ENCODE results near the gene USP1.

DNA sequence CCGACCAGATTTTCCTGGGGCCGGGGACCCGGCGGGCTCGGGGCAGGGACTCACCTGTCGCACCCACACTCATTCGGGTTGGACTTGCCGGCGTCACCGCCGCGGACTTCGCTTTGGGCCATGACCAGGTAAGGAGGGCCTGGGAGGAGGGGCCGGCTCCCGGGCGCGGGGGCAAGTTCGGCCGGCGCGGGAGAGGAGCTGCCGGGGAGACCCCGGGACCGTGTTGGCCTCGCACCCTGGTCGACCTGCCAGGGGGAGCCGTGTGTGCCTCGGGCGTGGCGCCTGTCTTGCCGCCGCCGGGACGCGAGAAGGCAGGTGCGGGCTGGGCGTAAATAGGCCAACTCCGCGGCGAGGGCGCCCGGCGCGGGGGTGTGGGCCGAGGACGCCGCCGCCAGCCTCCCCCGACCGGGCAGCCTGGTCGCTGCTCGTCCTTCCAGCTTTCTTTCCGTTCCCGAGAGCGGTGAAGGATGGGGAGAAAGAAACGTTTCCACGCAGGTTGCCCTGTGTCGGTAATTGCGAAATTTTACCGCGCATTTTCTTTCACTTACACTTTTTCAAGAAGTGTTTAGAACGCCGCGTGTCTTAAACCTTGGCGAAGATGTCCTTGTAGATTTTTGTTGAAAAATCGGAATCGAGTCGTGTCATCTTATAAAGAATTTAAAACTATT, 558 bp downstream of the USP1 start:
- TF ChIP-seq, protein P1, sequence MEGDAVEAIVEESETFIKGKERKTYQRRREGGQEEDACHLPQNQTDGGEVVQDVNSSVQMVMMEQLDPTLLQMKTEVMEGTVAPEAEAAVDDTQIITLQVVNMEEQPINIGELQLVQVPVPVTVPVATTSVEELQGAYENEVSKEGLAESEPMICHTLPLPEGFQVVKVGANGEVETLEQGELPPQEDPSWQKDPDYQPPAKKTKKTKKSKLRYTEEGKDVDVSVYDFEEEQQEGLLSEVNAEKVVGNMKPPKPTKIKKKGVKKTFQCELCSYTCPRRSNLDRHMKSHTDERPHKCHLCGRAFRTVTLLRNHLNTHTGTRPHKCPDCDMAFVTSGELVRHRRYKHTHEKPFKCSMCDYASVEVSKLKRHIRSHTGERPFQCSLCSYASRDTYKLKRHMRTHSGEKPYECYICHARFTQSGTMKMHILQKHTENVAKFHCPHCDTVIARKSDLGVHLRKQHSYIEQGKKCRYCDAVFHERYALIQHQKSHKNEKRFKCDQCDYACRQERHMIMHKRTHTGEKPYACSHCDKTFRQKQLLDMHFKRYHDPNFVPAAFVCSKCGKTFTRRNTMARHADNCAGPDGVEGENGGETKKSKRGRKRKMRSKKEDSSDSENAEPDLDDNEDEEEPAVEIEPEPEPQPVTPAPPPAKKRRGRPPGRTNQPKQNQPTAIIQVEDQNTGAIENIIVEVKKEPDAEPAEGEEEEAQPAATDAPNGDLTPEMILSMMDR (IDR thresholded peaks at IDR 0.05) = no peak
- TF ChIP-seq, protein P2, sequence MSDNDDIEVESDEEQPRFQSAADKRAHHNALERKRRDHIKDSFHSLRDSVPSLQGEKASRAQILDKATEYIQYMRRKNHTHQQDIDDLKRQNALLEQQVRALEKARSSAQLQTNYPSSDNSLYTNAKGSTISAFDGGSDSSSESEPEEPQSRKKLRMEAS (IDR thresholded peaks at IDR 0.05) = no peak
- TF ChIP-seq KDM1A (IDR thresholded peaks at IDR 0.05; ENCODE audit: low read depth) (no peak), ESRRA (IDR thresholded peaks at IDR 0.05; ENCODE audit: borderline replicate concordance, low read length) (no peak), RFX5 (IDR thresholded peaks at IDR 0.05) (no peak), CEBPB (IDR thresholded peaks at IDR 0.05) (peak; percentile 44 to 64), POLR2A (IDR thresholded peaks at IDR 0.05; ENCODE audit: low read length) (no peak), KDM5A (IDR thresholded peaks at IDR 0.05) (0 out of 2 replicates have a peak, but pooled peaks have one; percentile 4), POLR2AphosphoS2 (conservative IDR thresholded peaks at IDR 0.05; ENCODE audit: low read length) (no peak), EP300 (IDR thresholded peaks at IDR 0.05) (no peak), RARB (CRISPR knock-in tag; IDR thresholded peaks at IDR 0.05) (no peak)
- TF ChIP-seq, protein P3, sequence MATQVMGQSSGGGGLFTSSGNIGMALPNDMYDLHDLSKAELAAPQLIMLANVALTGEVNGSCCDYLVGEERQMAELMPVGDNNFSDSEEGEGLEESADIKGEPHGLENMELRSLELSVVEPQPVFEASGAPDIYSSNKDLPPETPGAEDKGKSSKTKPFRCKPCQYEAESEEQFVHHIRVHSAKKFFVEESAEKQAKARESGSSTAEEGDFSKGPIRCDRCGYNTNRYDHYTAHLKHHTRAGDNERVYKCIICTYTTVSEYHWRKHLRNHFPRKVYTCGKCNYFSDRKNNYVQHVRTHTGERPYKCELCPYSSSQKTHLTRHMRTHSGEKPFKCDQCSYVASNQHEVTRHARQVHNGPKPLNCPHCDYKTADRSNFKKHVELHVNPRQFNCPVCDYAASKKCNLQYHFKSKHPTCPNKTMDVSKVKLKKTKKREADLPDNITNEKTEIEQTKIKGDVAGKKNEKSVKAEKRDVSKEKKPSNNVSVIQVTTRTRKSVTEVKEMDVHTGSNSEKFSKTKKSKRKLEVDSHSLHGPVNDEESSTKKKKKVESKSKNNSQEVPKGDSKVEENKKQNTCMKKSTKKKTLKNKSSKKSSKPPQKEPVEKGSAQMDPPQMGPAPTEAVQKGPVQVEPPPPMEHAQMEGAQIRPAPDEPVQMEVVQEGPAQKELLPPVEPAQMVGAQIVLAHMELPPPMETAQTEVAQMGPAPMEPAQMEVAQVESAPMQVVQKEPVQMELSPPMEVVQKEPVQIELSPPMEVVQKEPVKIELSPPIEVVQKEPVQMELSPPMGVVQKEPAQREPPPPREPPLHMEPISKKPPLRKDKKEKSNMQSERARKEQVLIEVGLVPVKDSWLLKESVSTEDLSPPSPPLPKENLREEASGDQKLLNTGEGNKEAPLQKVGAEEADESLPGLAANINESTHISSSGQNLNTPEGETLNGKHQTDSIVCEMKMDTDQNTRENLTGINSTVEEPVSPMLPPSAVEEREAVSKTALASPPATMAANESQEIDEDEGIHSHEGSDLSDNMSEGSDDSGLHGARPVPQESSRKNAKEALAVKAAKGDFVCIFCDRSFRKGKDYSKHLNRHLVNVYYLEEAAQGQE (IDR thresholded peaks at IDR 0.05) = no peak

Data from A549 (cell line).